K562 (cell line): ENCODE results near the gene HELZ. TPM values are rescaled to one million over a fixed set of nuclear protein-coding genes. Genes with fewer than 3 reads are reported as not detected.

ENCODE experiments used
- ATAC-seq: fragments of 200-7000 bp; cut with Tn5 transposase; 3 replicates; pipeline ENCODE4 v1.9.1; 2020; ENCODE audit warnings: moderate library complexity
- BruUV-seq: library from RNA; stranded (reverse); fragments of 400-500 nt; replicated peaks from 2 replicates; lab custom pipeline; 2021; lab: Mats Ljungman, UMichigan
- CTCF ChIA-PET: fragments of 300-600 bp; formaldehyde crosslinking; extraction: SDS; loops from one replicate; lab custom pipeline; 2021; ENCODE audit warnings: low intra/inter-chr PET ratio; lab: Yijun Ruan, JAX
- POLR2A ChIA-PET: fragments of 300-600, 350-650 bp; sonication (Branson Sonifier 250); formaldehyde crosslinking; extraction: SDS; loops from one replicate; lab custom pipeline; 2021; ENCODE audit warnings: antibody characterized with exemption, inconsistent platforms; lab: Yijun Ruan, JAX
- DNase-seq, 4 experiments: peaks; one replicate each; pipeline versions ENCODE4 v3.0.0 to v3.0.0-alpha.2; 2011 to 2018; ENCODE audit warnings: low spot score in 3 of 4, mixed read lengths in 3 of 4; ENCODE audit errors: extremely low read depth in 1 of 4
- FAIRE-seq: peaks from 2 replicates; lab custom pipeline; 2011; peaks lifted over from hg19 to GRCh38; lab: Jason Lieb, UNC
- H2AFZ ChIP-seq: 2 replicates; pipeline ENCODE4 v1.6.0; 2011; ENCODE audit warnings: low read depth, low read length, control low read depth, inconsistent platforms
- H3K27ac ChIP-seq: fragments of 200-600 bp; 3 replicates; pipeline ENCODE4 v1.8.0; 2011; ENCODE audit warnings: low read depth, mild to moderate bottlenecking, control low read depth, inconsistent platforms, low read length, moderate library complexity, mixed read lengths; ENCODE audit errors: extremely low read depth
- H3K27me3 ChIP-seq, 2 experiments: fragments of 300-600 bp in 1 of 2; 2 replicates in 1 of 2; 3 replicates in 1 of 2; pipeline versions ENCODE4 v1.6.0 to v1.8.0; 2011; ENCODE audit warnings: inconsistent platforms in 2 of 2, low read length in 2 of 2, mild to moderate bottlenecking in 1 of 2, mixed read lengths in 1 of 2, moderate library complexity in 1 of 2; ENCODE audit not compliant: control insufficient read depth in 2 of 2, insufficient read depth in 2 of 2
- H3K36me3 ChIP-seq: fragments of 300-600 bp; 3 replicates; pipeline ENCODE4 v1.8.0; 2011; ENCODE audit warnings: mild to moderate bottlenecking, low read length, inconsistent platforms; ENCODE audit not compliant: control insufficient read depth, insufficient read depth
- H3K4me1 ChIP-seq, 2 experiments: fragments of 200-600 bp in 1 of 2; replicated peaks in 1 of 2; 2 replicates in 1 of 2; 3 replicates in 1 of 2; pipeline versions ENCODE4 v1.5.1 to v1.8.0; 2011; ENCODE audit warnings: inconsistent platforms in 2 of 2, low read length in 2 of 2, mild to moderate bottlenecking in 1 of 2, mixed read lengths in 1 of 2, moderate library complexity in 1 of 2; ENCODE audit not compliant: control insufficient read depth in 2 of 2, insufficient read depth in 2 of 2
- H3K4me2 ChIP-seq: 2 replicates; pipeline ENCODE4 v1.6.1; 2011; ENCODE audit warnings: low read length, control low read depth, inconsistent platforms, mixed read lengths; ENCODE audit not compliant: insufficient read depth
- H3K4me3 ChIP-seq: fragments of 200-600 bp; sonication (generic), shearing (Covaris generic); 2 replicates; pipeline ENCODE4 v1.5.1; 2016; ENCODE audit warnings: control low read depth, inconsistent platforms
- H3K79me2 ChIP-seq: fragments of 200-600 bp; 3 replicates; pipeline ENCODE4 v1.8.0; 2011; ENCODE audit warnings: low read length, inconsistent platforms; ENCODE audit not compliant: control insufficient read depth, insufficient read depth
- H3K9ac ChIP-seq, 2 experiments: 2 replicates each; pipeline versions ENCODE4 v1.6.0 to v1.6.1; 2011; ENCODE audit warnings: low read depth in 2 of 2, low read length in 2 of 2, control low read depth in 1 of 2, inconsistent platforms in 1 of 2, mild to moderate bottlenecking in 1 of 2, mixed read lengths in 1 of 2; ENCODE audit not compliant: insufficient read depth in 1 of 2
- H3K9me1 ChIP-seq: one replicate; pipeline ENCODE4 v1.6.0; 2011; ENCODE audit warnings: inconsistent platforms, mild to moderate bottlenecking, low read length, moderate library complexity; ENCODE audit not compliant: control insufficient read depth, insufficient read depth
- H3K9me3 ChIP-seq: replicated peaks from 2 replicates; pipeline ENCODE4 v1.5.1; 2011; ENCODE audit warnings: low read depth, low read length, inconsistent platforms; ENCODE audit not compliant: control insufficient read depth, insufficient read depth
- H4K20me1 ChIP-seq: replicated peaks from 2 replicates; pipeline ENCODE4 v1.6.1; 2011; ENCODE audit warnings: low read length, inconsistent platforms, mixed read lengths; ENCODE audit not compliant: control insufficient read depth, insufficient read depth
- HMG20A ChIP-seq: fragments of 450-650 bp; formaldehyde crosslinking; conservative IDR thresholded peaks from 2 replicates; pipeline ENCODE4 v1.4.0; 2020; ENCODE audit warnings: mild to moderate bottlenecking, mixed read lengths
- KAT2B ChIP-seq: IDR thresholded peaks from one replicate; pipeline ENCODE4 v1.6.1; 2012; ENCODE audit warnings: low read depth, mild to moderate bottlenecking, control low read depth, inconsistent platforms, low read length, moderate library complexity
- WGBS: fragments of 100-300 bp; shearing (Covaris generic); methylation state at CpG from one replicate; pipeline ENCODE4 v1.1.6; 2016; ENCODE audit warnings: low coverage, mixed read lengths; ENCODE audit not compliant: insufficient coverage; ENCODE audit errors: missing lambda C conversion rate; 5-methylcytosine and 5-hydroxymethylcytosine counted together
- in situ Hi-C: fragments of 300-500 bp; cut with MboI; formaldehyde crosslinking; loops from 4 replicates; pipeline ENCODE4 v1.15.0; 2018; ENCODE audit warnings: inconsistent platforms, mixed read lengths
- intact Hi-C: fragments of 100-400 bp; cut with micrococcal nuclease; formaldehyde crosslinking; loops from 2 replicates; pipeline ENCODE4 v1.14.2; 2022
- polyA plus RNA-seq, 8 experiments: library from polyadenylated mRNA; depleted of rRNA in 4 of 8; stranded (reverse) in 5 of 8; unstranded in 3 of 8; fragments of >200 nt; fragmentation: Nextera tagmentation in 2 of 8; fragmentation: Illumina TruSeq in 1 of 8; extraction: Ambion mirVana in 2 of 8; extraction: Trizol in 1 of 8; gene quantifications; 2 replicates each; pipeline versions ENCODE4 v1.2.1 to v1.2.3, GENCODE V29; 2011 to 2014; ENCODE audit warnings: inconsistent platforms in 1 of 8, missing spikeins in 1 of 8
- total RNA-seq, 7 experiments: library from RNA; depleted of rRNA in 6 of 7; stranded (reverse); fragments of >200 nt in 6 of 7; fragmentation: Illumina TruSeq in 2 of 7; extraction: Trizol in 2 of 7; gene quantifications; 2 replicates each; pipeline versions ENCODE4 v1.2.1 to v1.2.3, GENCODE V29; 2011 to 2021; ENCODE audit warnings: low replicate concordance in 1 of 7
- TF ChIP-seq, protein P1 (sequence below): fragments of 250-450 bp; sonication (Bioruptor Pico); IDR thresholded peaks from 2 replicates; pipeline ENCODE4 v1.4.0; 2020; ENCODE audit warnings: mild to moderate bottlenecking, moderate library complexity
- TF ChIP-seq, protein P2 (sequence below), 2 experiments: fragments of 450-650 bp; IDR thresholded peaks; 2 replicates each; pipeline ENCODE4 v1.6.1; 2016

Gene HELZ
- total and polyA plus RNA-seq, 9 of the 15 experiments (the other 6 are each of a cell fraction or from before 2014, with no cell fraction given) = 5.2 to 39.8 (median 17.3) TPM

DNA sequence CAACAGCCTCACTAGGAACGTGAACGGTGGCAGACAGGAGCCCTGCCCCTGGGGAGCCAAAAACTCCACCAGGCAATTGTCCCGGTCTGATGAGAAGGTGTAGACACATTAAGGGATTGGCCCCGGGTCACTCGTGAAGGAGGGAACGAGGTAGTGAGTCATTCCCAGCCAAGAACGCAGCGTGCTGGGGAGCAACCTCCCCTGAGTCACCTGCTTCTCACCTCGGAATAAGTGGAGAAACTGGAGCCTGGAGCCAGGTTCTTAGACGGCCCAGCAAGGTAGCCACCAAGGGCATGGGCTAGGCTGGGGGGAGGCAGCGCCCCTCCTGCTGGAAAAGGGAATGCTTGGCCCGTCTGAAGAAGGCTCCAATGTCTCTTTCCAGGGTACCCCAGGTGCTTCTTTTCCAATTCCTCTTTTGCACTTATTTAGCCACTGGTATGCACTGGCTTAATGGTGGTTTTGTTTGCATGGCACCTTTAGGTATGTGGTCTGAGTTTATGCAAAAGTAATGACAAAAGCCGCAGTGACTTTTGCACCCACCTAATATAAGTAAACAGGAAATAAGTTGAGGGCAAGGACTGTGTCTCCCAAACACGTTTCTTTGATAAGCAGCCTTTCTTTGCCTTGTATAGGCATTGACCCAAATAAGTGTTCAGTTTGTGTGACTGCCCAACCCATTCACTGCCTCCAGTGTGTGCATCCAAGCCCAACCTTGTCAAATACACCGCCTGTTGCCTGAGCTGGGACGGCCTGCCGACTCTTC is 1.8 kb upstream of the HELZ start (continued):
- TF ChIP-seq, protein P1, sequence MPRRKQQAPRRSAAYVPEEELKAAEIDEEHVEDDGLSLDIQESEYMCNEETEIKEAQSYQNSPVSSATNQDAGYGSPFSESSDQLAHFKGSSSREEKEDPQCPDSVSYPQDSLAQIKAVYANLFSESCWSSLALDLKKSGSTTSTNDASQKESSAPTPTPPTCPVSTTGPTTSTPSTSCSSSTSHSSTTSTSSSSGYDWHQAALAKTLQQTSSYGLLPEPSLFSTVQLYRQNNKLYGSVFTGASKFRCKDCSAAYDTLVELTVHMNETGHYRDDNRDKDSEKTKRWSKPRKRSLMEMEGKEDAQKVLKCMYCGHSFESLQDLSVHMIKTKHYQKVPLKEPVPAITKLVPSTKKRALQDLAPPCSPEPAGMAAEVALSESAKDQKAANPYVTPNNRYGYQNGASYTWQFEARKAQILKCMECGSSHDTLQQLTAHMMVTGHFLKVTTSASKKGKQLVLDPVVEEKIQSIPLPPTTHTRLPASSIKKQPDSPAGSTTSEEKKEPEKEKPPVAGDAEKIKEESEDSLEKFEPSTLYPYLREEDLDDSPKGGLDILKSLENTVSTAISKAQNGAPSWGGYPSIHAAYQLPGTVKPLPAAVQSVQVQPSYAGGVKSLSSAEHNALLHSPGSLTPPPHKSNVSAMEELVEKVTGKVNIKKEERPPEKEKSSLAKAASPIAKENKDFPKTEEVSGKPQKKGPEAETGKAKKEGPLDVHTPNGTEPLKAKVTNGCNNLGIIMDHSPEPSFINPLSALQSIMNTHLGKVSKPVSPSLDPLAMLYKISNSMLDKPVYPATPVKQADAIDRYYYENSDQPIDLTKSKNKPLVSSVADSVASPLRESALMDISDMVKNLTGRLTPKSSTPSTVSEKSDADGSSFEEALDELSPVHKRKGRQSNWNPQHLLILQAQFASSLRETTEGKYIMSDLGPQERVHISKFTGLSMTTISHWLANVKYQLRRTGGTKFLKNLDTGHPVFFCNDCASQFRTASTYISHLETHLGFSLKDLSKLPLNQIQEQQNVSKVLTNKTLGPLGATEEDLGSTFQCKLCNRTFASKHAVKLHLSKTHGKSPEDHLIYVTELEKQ = no peak

DNA sequence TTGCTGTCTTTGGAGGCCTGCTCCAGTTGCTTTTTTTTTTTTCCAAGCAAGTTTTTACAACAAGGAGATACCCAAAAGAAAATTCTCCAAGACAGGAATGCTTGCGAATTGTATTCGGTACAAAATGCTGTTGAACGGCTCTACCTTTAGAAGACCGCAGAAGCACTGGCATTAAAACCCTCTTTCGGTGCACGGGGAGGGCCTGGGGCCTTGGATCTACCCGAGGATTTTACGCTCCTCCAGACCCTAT is 1.3 kb upstream of the HELZ start:
- Histone ChIP-seq H3K4me1 (peaks cover 11 to 19% of the 10 kb centered on the region in 2 experiments), H3K27ac (no peak overlapping the region), H3K4me2 (peak overlapping the region; percentile 76), H3K79me2 (peaks cover 36% of the 10 kb centered on the region), H2AFZ (peak overlapping the region; percentile 89), H3K36me3 (peaks cover 6% of the 10 kb centered on the region; the same call in 1 of the 3 replicates), H3K9ac (peak overlapping the region in 1 of 2 experiments; percentile 96; a peak in 2 of 4 replicates), H3K9me3 (no peaks in the 10 kb centered on the region), H4K20me1 (no peaks in the 10 kb centered on the region; the same call in 1 of the 2 replicates), H3K9me1 (no peaks in the 10 kb centered on the region), H3K4me3 (peak overlapping the region; percentile 86; the same call in 1 of the 2 replicates), H3K27me3 (no peaks in the 10 kb centered on the region)
- CTCF ChIA-PET = no interaction called here
- DNase-seq (no peak), FAIRE-seq (peak; percentile 11), ATAC-seq (no peak)
- BruUV-seq = no TSS peak
- TF ChIP-seq, protein P2, sequence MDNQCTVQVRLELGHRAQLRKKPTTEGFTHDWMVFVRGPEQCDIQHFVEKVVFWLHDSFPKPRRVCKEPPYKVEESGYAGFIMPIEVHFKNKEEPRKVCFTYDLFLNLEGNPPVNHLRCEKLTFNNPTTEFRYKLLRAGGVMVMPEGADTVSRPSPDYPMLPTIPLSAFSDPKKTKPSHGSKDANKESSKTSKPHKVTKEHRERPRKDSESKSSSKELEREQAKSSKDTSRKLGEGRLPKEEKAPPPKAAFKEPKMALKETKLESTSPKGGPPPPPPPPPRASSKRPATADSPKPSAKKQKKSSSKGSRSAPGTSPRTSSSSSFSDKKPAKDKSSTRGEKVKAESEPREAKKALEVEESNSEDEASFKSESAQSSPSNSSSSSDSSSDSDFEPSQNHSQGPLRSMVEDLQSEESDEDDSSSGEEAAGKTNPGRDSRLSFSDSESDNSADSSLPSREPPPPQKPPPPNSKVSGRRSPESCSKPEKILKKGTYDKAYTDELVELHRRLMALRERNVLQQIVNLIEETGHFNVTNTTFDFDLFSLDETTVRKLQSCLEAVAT (IDR thresholded peaks at IDR 0.05) = peak in 1 of 2 experiments; percentile 54; a peak in 1 of 4 replicates
- no peak for TF ChIP-seq HMG20A (CRISPR knock-in tag)
- TF ChIP-seq KAT2B = no peak
- 47% methylated on average over 8 of the region's 8 CpGs for WGBS
- intact Hi-C loops (no loop called here), in situ Hi-C loops (no loop called here)
- POLR2A ChIA-PET = no interaction called here
